HPDE6-E6E7 (cell line): ENCODE results near the gene STAB1.

Source experiments
- DNase-seq: peaks from one replicate; pipeline ENCODE4 v3.0.0; 2011; ENCODE audit warnings: missing footprints; ENCODE audit errors: extremely low spot score

Gene STAB1

GRCh38 chr3:52494886-52495495 lies at the start of gene STAB1:
STAB1 (plus strand) TSS chr3:52495338; CDS start chr3:52495414, 76 bp downstream.
- no peak for DNase-seq

- DNase-seq: no peak
These were observed 49.1 kb upstream of the STAB1 start for GRCh38 chr3:52446042-52446441.

GRCh38 chr3:52446631-52447511 lies 48.3 kb upstream of the STAB1 start:
- no peak for DNase-seq

- DNase-seq: no peak
These were observed 47.4 kb upstream of the STAB1 start for GRCh38 chr3:52447512-52448355.

GRCh38 chr3:52450489-52451236 lies 44.5 kb upstream of the STAB1 start:
- no peak for DNase-seq

GRCh38 chr3:52451237-52452083 lies 43.7 kb upstream of the STAB1 start:
- no peak for DNase-seq

GRCh38 chr3:52452126-52452525 lies 43.0 kb upstream of the STAB1 start:
- DNase-seq: no peak

- no peak for DNase-seq
These were observed 42.4 kb upstream of the STAB1 start for GRCh38 chr3:52452570-52453221.

GRCh38 chr3:52453496-52454249 lies 41.5 kb upstream of the STAB1 start, which contains the start of gene TNNC1:
TNNC1 (minus strand) TSS chr3:52454041; CDS start chr3:52454015, 26 bp downstream.
- DNase-seq: no peak

GRCh38 chr3:52454250-52454937 lies 40.7 kb upstream of the STAB1 start:
- DNase-seq: no peak

- DNase-seq: no peak
These were observed 40.2 kb upstream of the STAB1 start for GRCh38 chr3:52454938-52455282.

- peak; percentile 22 for DNase-seq
These were observed 39.6 kb upstream of the STAB1 start, which contains the start of gene NISCH for GRCh38 chr3:52455283-52456168. NISCH (plus strand) TSS chr3:52455604; CDS start chr3:52455642, 38 bp downstream.

GRCh38 chr3:52456169-52456799 lies 38.9 kb upstream of the STAB1 start:
- no peak for DNase-seq

GRCh38 chr3:52456800-52457183 lies 38.3 kb upstream of the STAB1 start:
- no peak for DNase-seq

GRCh38 chr3:52458031-52458760 lies 36.9 kb upstream of the STAB1 start:
- no peak for DNase-seq

GRCh38 chr3:52458770-52459545 lies 36.2 kb upstream of the STAB1 start:
- DNase-seq: no peak
